H9 (cell line): ENCODE results near the gene MOG. TPM values are rescaled to one million over a fixed set of nuclear protein-coding genes. Genes with fewer than 3 reads are reported as not detected.

Experiments
- DNase-seq: peaks from one replicate; pipeline ENCODE4 v3.0.0-alpha.2; 2017
- H2AFZ ChIP-seq: one replicate; pipeline ENCODE4 v1.6.1; 2013; ENCODE audit warnings: mild to moderate bottlenecking, low read length, control low read depth, moderate library complexity
- H2AK5ac ChIP-seq: 2 replicates; pipeline ENCODE4 v1.6.1; 2013; ENCODE audit warnings: low read length, control low read depth, mixed read lengths; ENCODE audit not compliant: insufficient read length
- H2BK120ac ChIP-seq: one replicate; pipeline ENCODE4 v1.6.1; 2013; ENCODE audit warnings: low read depth, mild to moderate bottlenecking, low read length, control low read depth, inconsistent platforms; ENCODE audit not compliant: poor library complexity, severe bottlenecking
- H2BK12ac ChIP-seq: 2 replicates; pipeline ENCODE4 v1.6.1; 2013; ENCODE audit warnings: low read length, control low read depth, mixed read lengths, low read depth; ENCODE audit not compliant: insufficient read length
- H2BK15ac ChIP-seq: 2 replicates; pipeline ENCODE4 v1.6.1; 2013; ENCODE audit warnings: low read depth, low read length, control low read depth
- H2BK20ac ChIP-seq: one replicate; pipeline ENCODE4 v1.6.1; 2013; ENCODE audit warnings: low read depth, mild to moderate bottlenecking, low read length, control low read depth, inconsistent platforms; ENCODE audit not compliant: poor library complexity, severe bottlenecking
- H2BK5ac ChIP-seq: 2 replicates; pipeline ENCODE4 v1.6.1; 2013; ENCODE audit warnings: low read length, control low read depth, mixed read lengths; ENCODE audit not compliant: insufficient read length
- H3K14ac ChIP-seq: 2 replicates; pipeline ENCODE4 v1.6.1; 2013; ENCODE audit warnings: low read length, control low read depth; ENCODE audit not compliant: insufficient read depth
- H3K18ac ChIP-seq: 2 replicates; pipeline ENCODE4 v1.6.1; 2013; ENCODE audit warnings: low read depth, mild to moderate bottlenecking, mixed read lengths, low read length, control low read depth; ENCODE audit not compliant: insufficient read length
- H3K23ac ChIP-seq: 2 replicates; pipeline ENCODE4 v1.6.1; 2013; ENCODE audit warnings: low read length, control low read depth, mixed read lengths, low read depth; ENCODE audit not compliant: insufficient read length
- H3K23me2 ChIP-seq: 2 replicates; pipeline ENCODE4 v1.6.1; 2013; ENCODE audit warnings: low read depth, mild to moderate bottlenecking, mixed read lengths, low read length, control low read depth; ENCODE audit not compliant: insufficient read length, poor library complexity, severe bottlenecking
- H3K27ac ChIP-seq: 2 replicates; pipeline ENCODE4 v1.5.1; 2013; ENCODE audit warnings: low read length, control low read depth, mixed read lengths, low read depth; ENCODE audit not compliant: insufficient read length
- H3K27me3 ChIP-seq: 2 replicates; pipeline ENCODE4 v1.6.1; 2013; ENCODE audit warnings: low read length, control low read depth, inconsistent platforms; ENCODE audit not compliant: insufficient read depth
- H3K4ac ChIP-seq: 2 replicates; pipeline ENCODE4 v1.6.1; 2013; ENCODE audit warnings: low read depth, mild to moderate bottlenecking, control low read depth, inconsistent platforms, low read length, moderate library complexity
- H3K4me1 ChIP-seq: 2 replicates; pipeline ENCODE4 v1.6.1; 2013; ENCODE audit warnings: low read length, control low read depth, inconsistent platforms; ENCODE audit not compliant: insufficient read depth
- H3K4me2 ChIP-seq: 2 replicates; pipeline ENCODE4 v1.6.1; 2013; ENCODE audit warnings: low read length, control low read depth, mixed read lengths; ENCODE audit not compliant: insufficient read length, insufficient read depth
- H3K56ac ChIP-seq: 2 replicates; pipeline ENCODE4 v1.6.1; 2013; ENCODE audit warnings: low read depth, mild to moderate bottlenecking, mixed read lengths, low read length, control low read depth; ENCODE audit not compliant: insufficient read length
- H3K79me1 ChIP-seq: 2 replicates; pipeline ENCODE4 v1.6.1; 2013; ENCODE audit warnings: low read depth, mild to moderate bottlenecking, moderate library complexity, low read length, control low read depth, inconsistent platforms; ENCODE audit not compliant: insufficient read depth, poor library complexity, severe bottlenecking
- H3K79me2 ChIP-seq: 2 replicates; pipeline ENCODE4 v1.6.1; 2013; ENCODE audit warnings: low read length, control low read depth, inconsistent platforms; ENCODE audit not compliant: insufficient read depth
- H3K9ac ChIP-seq: 2 replicates; pipeline ENCODE4 v1.6.1; 2013; ENCODE audit warnings: low read length, control low read depth, mixed read lengths; ENCODE audit not compliant: insufficient read length; ENCODE audit errors: extremely low read depth
- H3K9me3 ChIP-seq: one replicate; pipeline ENCODE4 v1.6.1; 2013; ENCODE audit warnings: low read depth, low read length, inconsistent platforms; ENCODE audit not compliant: control insufficient read depth
- H3T11ph ChIP-seq: one replicate; pipeline ENCODE4 v1.6.1; 2013; ENCODE audit warnings: mild to moderate bottlenecking, low read length, control low read depth, inconsistent platforms
- H4K20me1 ChIP-seq: one replicate; pipeline ENCODE4 v1.6.1; 2013; ENCODE audit not compliant: control insufficient read depth, insufficient read length, insufficient read depth
- H4K5ac ChIP-seq: 2 replicates; pipeline ENCODE4 v1.6.1; 2013; ENCODE audit warnings: low read depth, mild to moderate bottlenecking, mixed read lengths, low read length, control low read depth; ENCODE audit not compliant: insufficient read length
- H4K8ac ChIP-seq: replicated peaks from 2 replicates; pipeline ENCODE4 v1.6.1; 2013; ENCODE audit warnings: low read length, control low read depth, mixed read lengths, low read depth; ENCODE audit not compliant: insufficient read length
- H4K91ac ChIP-seq: 2 replicates; pipeline ENCODE4 v1.6.1; 2013; ENCODE audit warnings: low read depth, mild to moderate bottlenecking, moderate library complexity, mixed read lengths, low read length, control low read depth; ENCODE audit not compliant: insufficient read length
- H3K27ac Mint-ChIP-seq, 3 experiments: 2 replicates in 2 of 3; 3 replicates in 1 of 3; pipeline ENCODE4 v1.8.0; 2020 to 2021; ENCODE audit warnings: mixed read lengths in 3 of 3, mild to moderate bottlenecking in 1 of 3, moderate library complexity in 1 of 3
- H3K27me3 Mint-ChIP-seq: 2 replicates; pipeline ENCODE4 v1.8.0; 2021; ENCODE audit warnings: low read depth, mild to moderate bottlenecking, moderate library complexity, mixed read lengths
- H3K36me3 Mint-ChIP-seq, 3 experiments: 2 replicates in 2 of 3; 3 replicates in 1 of 3; pipeline ENCODE4 v1.8.0; 2020 to 2021; ENCODE audit warnings: low read depth in 3 of 3, mixed read lengths in 3 of 3; ENCODE audit not compliant: insufficient read depth in 1 of 3
- H3K4me1 Mint-ChIP-seq, 2 experiments: 2 replicates each; pipeline ENCODE4 v1.8.0; 2020; ENCODE audit warnings: mixed read lengths in 2 of 2
- H3K4me3 Mint-ChIP-seq, 2 experiments: 2 replicates in 1 of 2; 3 replicates in 1 of 2; pipeline ENCODE4 v1.8.0; 2020 to 2021; ENCODE audit warnings: mild to moderate bottlenecking in 2 of 2, mixed read lengths in 2 of 2, moderate library complexity in 1 of 2
- H3K9me3 Mint-ChIP-seq, 2 experiments: 2 replicates in 1 of 2; 3 replicates in 1 of 2; pipeline ENCODE4 v1.8.0; 2020; ENCODE audit warnings: mild to moderate bottlenecking in 2 of 2, mixed read lengths in 2 of 2, moderate library complexity in 1 of 2
- CTCF ChIP-seq: fragments of 200-600 bp; sonication (generic); conservative IDR thresholded peaks from 3 replicates; pipeline ENCODE4 v1.8.0; 2021; ENCODE audit warnings: antibody characterized with exemption, mild to moderate bottlenecking
- WGBS: extraction: QIAGEN DNeasy Blood & Tissue Kit; methylation state at CpG from one replicate; pipeline ENCODE4 v1.1.7; 2013; ENCODE audit warnings: missing lambda C conversion rate, low lambda C conversion rate, mixed read lengths; ENCODE audit not compliant: insufficient read length; ENCODE audit errors: extremely low coverage; 5-methylcytosine and 5-hydroxymethylcytosine counted together
- total RNA-seq: library from RNA; stranded (reverse); gene quantifications from 2 replicates; pipeline ENCODE4 v1.2.1, GENCODE V29; 2021

Gene MOG
- total RNA-seq, 1 experiment from 2014 or later, result 0.55 TPM

DNA sequence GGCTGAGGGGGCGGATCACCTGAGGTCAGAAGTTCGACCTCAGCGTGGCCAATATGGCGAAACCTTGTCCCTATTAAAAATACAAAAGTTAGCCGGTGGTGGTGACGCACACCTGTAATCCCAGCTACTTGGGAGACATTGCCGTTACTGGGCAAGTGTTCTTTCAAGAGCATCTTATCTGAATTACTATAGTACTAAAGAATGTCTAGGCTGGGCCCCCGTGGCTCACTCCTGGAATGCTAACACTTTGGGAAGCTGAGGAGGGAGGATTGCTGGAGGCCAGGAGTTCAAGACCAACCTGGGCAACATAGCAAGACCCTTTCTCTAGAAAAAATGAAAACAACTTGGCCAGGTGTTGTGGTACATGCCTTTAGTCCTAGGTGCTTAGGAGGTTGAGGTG is 24.9 kb downstream of the MOG start:
- no peaks in the 10 kb centered on the region for H4K20me1 ChIP-seq
- H3T11ph ChIP-seq, result no peak overlapping the region
- no peaks in the 10 kb centered on the region for H3K79me2 ChIP-seq
- TF ChIP-seq CTCF, result no peak
- Mint-ChIP-seq H3K9me3 (no peaks in the 10 kb centered on the region; a peak in 2 of 5 replicates), H3K27me3 (no peaks in the 10 kb centered on the region), H3K4me1 (peaks cover 26 to 42% of the 10 kb centered on the region in 2 experiments), H3K36me3 (peaks cover 1 to 13% (median 4%) of the 10 kb centered on the region in 3 experiments; a peak in 5 of 7 replicates), H3K27ac (no peak overlapping the region), H3K4me3 (no peak overlapping the region)
- no peak overlapping the region for H3K9ac ChIP-seq
- H2BK120ac ChIP-seq, result no peak overlapping the region
- H3K9me3 ChIP-seq, result no peaks in the 10 kb centered on the region
- H3K18ac ChIP-seq, result no peak overlapping the region
- H2BK15ac ChIP-seq, result no peak overlapping the region
- H4K91ac ChIP-seq, result no peak overlapping the region
- no peak for DNase-seq
- H3K56ac ChIP-seq, result no peak overlapping the region
- peaks cover 7% of the 10 kb centered on the region; the same call in 1 of the 2 replicates for H3K4me1 ChIP-seq
- no peak overlapping the region for H4K8ac ChIP-seq
- no peaks in the 10 kb centered on the region for H3K79me1 ChIP-seq
- H3K14ac ChIP-seq, result no peak overlapping the region
- H3K27ac ChIP-seq, result no peak overlapping the region
- no peak overlapping the region for H4K5ac ChIP-seq
- H3K4ac ChIP-seq, result no peak overlapping the region
- WGBS, result no CpG with 5 or more reads among the region's 8 CpGs
- H3K23me2 ChIP-seq, result no peaks in the 10 kb centered on the region
- H2BK20ac ChIP-seq, result no peak overlapping the region
- no peak overlapping the region for H3K23ac ChIP-seq
- H2AK5ac ChIP-seq, result no peak overlapping the region
- no peaks in the 10 kb centered on the region for H3K27me3 ChIP-seq
- H2BK5ac ChIP-seq, result no peak overlapping the region
- no peak overlapping the region for H2BK12ac ChIP-seq
- H2AFZ ChIP-seq, result no peak overlapping the region
- no peak overlapping the region for H3K4me2 ChIP-seq
